ENCODE data around the gene CACNA1F.
A peak's percentile ranks its signal among the peaks of the same experiment; 100 is the strongest.

CACNA1F gene

GRCh38 chrX:49199315-49199595 is 33.9 kb downstream of the CACNA1F start:
- no peak for DNase-seq (ENCODE audit: low read depth, low spot score)

- no peak for DNase-seq (ENCODE audit: low read depth, low spot score)
These were observed 34.4 kb downstream of the CACNA1F start for GRCh38 chrX:49198540-49199314.

- no peak for DNase-seq (ENCODE audit: low read depth, low spot score)
These were observed 35.5 kb downstream of the CACNA1F start for GRCh38 chrX:49197543-49198087.

GRCh38 chrX:49193542-49193964 is 39.6 kb downstream of the CACNA1F start:
- DNase-seq (ENCODE audit: low read depth, low spot score): no peak

- DNase-seq (ENCODE audit: low read depth, low spot score): peak; percentile 76
These were observed 40.3 kb downstream of the CACNA1F start for GRCh38 chrX:49192722-49193328.

GRCh38 chrX:49191574-49192011 is 41.5 kb downstream of the CACNA1F start:
- no peak for DNase-seq (ENCODE audit: low read depth, low spot score)

GRCh38 chrX:49190821-49191573 is 42.1 kb downstream of the CACNA1F start:
- DNase-seq (ENCODE audit: low read depth, low spot score): peak; percentile 100

- DNase-seq (ENCODE audit: low read depth, low spot score): no peak
These were observed 43.5 kb downstream of the CACNA1F start for GRCh38 chrX:49189606-49190005.

GRCh38 chrX:49188468-49189076 is 44.6 kb downstream of the CACNA1F start:
- DNase-seq (ENCODE audit: low read depth, low spot score): no peak

- peak; percentile 34 for DNase-seq (ENCODE audit: low read depth, low spot score)
These were observed 45.6 kb downstream of the CACNA1F start for GRCh38 chrX:49187526-49187925.

GRCh38 chrX:49187028-49187394 is 46.1 kb downstream of the CACNA1F start:
- DNase-seq (ENCODE audit: low read depth, low spot score): peak; percentile 41

- peak; percentile 89 for DNase-seq (ENCODE audit: low read depth, low spot score)
These were observed 46.8 kb downstream of the CACNA1F start, which contains the start of gene PRICKLE3 for GRCh38 chrX:49186125-49187027. Gene PRICKLE3 (minus strand): TSS chrX:49186373. CDS start chrX:49186297, 76 bp downstream.

- peak; percentile 99 for DNase-seq (ENCODE audit: low read depth, low spot score)
These were observed 48.6 kb downstream of the CACNA1F start for GRCh38 chrX:49184294-49185281.

GRCh38 chrX:49183701-49184281 is 49.3 kb downstream of the CACNA1F start:
- DNase-seq (ENCODE audit: low read depth, low spot score): no peak

- no peak for DNase-seq (ENCODE audit: low read depth, low spot score)
These were observed 53.8 kb downstream of the CACNA1F start for GRCh38 chrX:49179358-49179757.

- no peak for DNase-seq (ENCODE audit: low read depth, low spot score)
These were observed 54.6 kb downstream of the CACNA1F start for GRCh38 chrX:49178537-49178936.

- no peak for DNase-seq (ENCODE audit: low read depth, low spot score)
These were observed 55.2 kb downstream of the CACNA1F start for GRCh38 chrX:49177873-49178480.

GRCh38 chrX:49177338-49177833 is 55.8 kb downstream of the CACNA1F start:
- no peak for DNase-seq (ENCODE audit: low read depth, low spot score)

All from ELF-1 (cell line).